SHP77 (cell line): ENCODE measurements around the gene RIPK3.
"Not testable (repeated sequence)": the region's sequence is repeated elsewhere in the genome, so short reads cannot be mapped to it uniquely, and the experiment has no call there.

Source experiments
- DNase-seq, 2 experiments: peaks; one replicate each; lab custom pipeline; 2025; lab: John Stamatoyannopoulos, UW

RIPK3 gene

GRCh38 chr14:24369463-24369862, 29.7 kb upstream of the RIPK3 start:
- no peak for DNase-seq

DNA sequence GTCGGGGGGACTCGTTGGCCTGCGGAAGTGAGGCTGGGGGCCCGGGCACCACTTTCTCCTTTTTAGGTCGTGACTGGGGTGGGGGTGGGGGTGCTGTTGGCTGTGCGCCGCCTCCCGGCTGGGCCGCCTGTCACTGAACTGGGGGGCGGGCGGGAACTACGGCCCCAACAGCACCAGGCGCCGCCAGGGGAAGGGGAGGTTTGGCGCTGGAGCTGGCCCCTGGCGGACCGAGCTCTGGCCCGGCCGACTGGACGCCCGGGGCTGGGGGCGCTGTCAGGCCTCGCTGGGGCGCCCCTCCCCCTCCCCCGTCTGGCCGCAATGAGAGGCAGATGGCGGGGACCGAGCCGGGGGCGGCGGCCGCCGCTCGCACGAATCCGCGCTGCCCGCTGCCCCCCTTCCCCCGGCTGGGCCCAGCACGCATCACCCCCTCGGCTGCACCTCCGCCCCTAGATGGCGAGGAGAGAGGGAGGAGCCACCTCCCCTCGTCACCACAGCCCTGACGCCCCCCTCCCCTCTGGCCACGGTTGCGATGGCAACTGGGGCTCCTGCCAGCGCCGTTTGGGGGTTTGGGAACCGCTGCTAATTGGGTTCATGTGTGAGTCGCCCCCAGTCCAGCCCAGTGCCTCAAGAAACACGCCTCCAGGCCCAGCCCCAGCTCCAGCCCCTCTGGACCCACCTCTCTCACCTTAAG, 28.9 kb upstream of the RIPK3 start:
- DNase-seq, result peak; percentile 35 to 60

GRCh38 chr14:24368212-24368561, 28.4 kb upstream of the RIPK3 start:
- DNase-seq, result no peak

DNA sequence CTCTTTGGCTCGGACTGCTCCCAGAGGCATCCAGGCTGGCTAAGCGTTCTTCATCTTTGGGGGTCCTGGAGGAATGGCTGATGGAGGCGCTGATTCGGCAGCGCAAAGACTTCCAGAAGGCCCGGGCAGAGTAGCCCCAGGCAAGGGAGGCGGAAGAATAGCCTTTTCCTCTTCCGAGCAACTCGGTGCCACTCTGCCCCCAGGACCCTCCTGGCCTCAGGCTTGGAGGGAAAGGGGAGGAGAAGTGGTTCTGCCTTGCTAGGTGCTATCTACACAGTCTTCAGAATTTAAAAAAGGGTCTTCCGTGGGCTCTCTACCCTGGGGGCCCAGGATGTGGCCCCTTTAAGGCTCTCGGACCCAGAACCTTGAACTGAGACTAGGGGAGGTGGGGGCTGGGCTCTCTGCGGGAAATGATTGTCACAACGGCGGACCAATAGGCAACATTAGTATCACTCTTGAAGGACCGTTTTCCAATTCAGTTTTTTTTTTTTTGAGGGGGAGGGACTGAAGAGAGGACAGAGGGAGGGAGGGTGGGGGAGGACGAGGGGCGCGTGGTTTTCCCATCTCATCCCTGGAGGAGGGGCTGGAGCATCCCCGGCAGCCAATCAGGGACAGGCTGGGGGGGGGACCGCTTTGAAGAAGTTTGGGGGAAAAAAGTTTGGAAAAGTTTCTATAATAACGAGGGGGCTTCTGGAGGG, 27.9 kb upstream of the RIPK3 start, which contains the start of gene NFATC4:
NFATC4 (plus strand) TSS at position 671 of the 698 bp plus-strand sequence. CDS start 157 bp downstream, outside the sequence.
- peak; percentile 95 to 96 for DNase-seq

DNA sequence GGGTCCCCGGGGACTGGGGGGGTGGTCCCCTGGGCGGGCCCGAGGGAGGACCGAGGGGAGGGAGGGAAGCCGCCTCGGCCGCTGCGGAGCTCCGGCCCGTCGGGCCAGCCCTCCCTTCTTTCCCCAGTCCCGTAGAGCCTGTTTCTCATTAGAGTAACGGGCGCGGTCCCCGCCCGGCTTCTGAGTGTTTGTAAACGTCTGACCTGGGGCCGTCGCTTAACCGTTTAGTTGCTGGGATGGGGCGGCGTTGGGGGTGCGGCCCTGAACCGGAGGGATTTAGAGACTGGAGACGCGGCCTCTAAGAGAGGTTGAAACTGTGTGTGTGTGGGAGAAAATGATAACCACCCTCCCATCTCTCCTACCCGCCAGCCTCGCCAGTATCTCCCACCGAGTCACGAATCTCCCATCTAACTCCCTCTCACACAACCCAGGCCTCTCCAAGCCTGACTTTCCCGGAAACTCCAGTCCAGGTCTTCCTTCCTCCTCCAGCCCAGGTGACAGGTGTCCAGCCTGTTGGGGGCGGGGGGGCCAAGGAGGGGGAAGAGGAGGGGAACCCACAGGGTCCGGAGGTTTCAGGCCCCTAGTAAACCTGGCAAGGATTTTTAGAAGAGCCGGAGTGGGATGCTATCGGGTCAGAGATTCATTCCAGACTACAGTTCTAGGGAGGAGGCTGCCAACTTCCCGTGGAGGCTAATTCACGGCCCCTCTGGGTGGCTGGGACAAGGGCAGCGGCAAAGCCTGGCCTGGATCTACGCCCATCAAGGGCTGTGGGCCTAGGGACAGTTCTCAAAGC, 27.1 kb upstream of the RIPK3 start:
- peak; percentile 98 for DNase-seq

GRCh38 chr14:24366413-24366720, 26.6 kb upstream of the RIPK3 start:
- peak in 1 of 2 experiments; percentile 48 for DNase-seq

DNA sequence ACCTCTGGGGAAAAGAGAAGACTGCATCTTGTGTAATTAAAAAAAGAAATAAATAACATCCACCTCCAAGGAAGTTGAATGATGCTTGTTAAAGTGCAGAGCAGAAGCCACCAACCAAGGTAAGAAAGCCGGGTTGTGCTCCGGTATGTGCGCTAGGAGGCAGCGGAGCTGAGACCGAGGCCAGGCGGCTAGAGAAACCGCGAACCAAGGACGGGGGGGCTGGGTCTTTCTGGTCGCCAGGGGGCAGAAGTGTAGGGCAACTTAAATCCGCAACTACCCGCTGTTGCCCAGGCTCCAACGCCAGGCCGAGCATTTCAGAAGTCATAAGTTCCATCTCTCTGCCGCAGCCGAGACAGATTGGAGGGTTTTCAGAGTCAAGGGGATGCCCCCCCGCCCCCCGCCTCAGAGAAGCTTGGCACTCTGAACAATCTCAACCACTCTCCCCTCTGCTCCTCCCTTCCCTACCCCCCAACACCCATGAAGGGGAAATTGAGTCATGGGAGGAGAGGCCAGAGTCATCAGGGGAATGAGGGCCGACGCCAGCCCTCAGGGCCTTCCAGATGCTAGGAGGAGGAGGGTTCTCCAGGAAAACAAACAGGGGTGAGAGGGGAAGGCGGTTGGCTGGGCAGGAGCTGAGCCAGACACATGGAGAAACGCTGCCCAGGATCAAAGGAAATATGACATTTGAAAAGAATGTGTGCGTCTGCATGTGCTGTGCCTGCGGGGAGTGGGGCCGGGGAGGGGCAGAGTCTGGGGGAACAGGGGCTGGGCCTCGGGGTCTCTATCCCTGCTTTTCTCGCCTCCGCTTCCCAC, 26.0 kb upstream of the RIPK3 start:
- DNase-seq, result peak; percentile 91 to 94

DNA sequence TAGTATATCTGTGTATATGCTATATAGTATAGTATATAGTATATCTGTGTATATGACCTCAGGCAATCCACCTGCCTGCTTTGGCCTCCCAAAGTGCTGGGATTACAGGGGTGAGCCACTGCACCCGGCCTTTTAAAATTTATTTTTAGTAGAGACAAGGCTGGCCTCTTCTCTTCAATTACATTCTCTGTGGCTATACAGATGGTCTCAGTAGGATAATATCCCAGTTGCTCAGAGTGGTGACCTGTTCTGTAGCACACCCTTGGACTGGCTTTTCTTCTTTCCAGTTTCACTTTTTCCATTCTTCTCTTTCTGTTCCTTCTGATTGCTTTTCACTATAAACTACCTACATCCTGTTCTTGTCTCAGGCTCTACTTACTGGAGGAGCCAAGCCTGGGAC, 25.1 kb upstream of the RIPK3 start:
- DNase-seq, result no peak

DNA sequence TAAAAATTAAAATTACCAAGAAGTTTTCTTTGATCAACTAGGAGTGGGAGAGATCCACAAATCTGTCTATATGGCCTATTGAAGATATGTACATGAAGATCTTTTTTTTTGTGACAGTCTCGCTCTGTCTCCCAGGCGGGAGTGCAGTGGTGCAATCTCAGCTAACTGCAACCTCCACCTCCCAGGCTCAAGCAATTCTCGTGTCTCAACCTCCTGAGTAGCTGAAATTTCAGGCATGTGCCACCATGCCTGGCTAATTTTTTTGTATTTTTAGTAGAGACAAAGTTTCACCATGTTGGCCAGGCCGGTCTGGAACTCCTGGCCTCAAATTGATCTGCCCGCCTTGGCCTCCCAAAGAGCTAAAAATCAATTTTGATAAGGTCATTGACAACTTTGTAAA, 23.6 kb upstream of the RIPK3 start:
- DNase-seq, result no peak

DNA sequence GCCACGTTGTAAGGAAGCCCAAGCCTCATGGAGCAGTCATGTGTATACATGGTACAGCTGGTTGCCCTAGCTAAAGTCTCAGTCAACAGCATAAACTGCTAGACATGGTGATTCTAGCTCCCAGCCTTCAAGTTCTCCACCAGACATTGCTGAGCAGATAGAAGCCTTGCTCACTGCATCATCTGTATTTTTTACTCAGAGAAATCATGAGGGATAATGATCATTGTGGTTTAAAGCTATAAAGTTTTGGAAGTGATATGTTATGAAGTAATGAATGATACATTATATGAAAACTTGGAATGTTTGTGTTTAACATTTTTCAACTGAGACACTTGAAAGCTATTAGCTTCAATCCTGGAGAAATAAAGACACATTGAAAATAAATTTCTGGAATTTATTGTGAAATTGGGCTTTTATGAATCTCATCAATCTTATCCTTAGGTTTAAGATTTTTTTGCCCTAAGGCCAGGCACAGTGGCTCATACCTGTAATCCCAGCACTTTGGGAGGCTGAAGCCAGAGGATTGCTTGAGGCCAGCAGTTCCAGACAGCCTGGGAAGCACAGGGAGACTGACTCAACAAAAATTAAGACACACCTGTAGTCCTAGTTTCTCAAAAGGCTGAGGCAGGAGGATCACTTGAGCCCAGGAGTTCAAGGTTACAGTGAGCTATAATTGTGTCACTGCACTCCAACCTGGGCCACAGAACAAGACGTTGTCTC, 22.6 kb upstream of the RIPK3 start:
- no peak for DNase-seq

- DNase-seq, result no peak
These were observed 21.5 kb upstream of the RIPK3 start for GRCh38 chr14:24361326-24361725.

DNA sequence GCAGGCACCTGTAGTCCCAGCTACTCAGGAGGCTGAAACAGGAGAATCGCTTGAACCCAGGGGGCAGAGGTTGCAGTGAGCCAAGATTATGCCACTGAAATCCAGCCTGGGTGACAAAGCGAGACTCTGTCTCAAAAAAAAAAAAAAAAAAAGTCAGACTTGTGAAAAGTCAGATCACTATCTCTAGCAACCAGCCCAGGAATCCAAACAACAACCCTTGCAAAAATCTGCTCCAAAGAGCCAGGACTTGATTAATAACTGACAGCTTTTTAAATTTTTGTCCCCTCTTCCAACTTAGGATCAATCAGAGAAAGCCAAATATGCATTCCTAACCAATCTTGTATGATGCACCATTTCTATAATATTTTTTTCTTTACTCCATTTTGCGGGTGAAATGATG, 20.5 kb upstream of the RIPK3 start:
- DNase-seq, result no peak

- DNase-seq, result no peak
These were observed 16.4 kb upstream of the RIPK3 start for GRCh38 chr14:24356208-24356607.

GRCh38 chr14:24355009-24355408, 15.2 kb upstream of the RIPK3 start:
- no peak for DNase-seq

- DNase-seq, result not testable (repeated sequence)
These were observed 14.7 kb upstream of the RIPK3 start for GRCh38 chr14:24354482-24354825.

- no peak for DNase-seq
These were observed 14.0 kb upstream of the RIPK3 start for GRCh38 chr14:24353559-24354481.

- DNase-seq, result no peak
These were observed 11.7 kb upstream of the RIPK3 start for GRCh38 chr14:24351517-24351916.

DNA sequence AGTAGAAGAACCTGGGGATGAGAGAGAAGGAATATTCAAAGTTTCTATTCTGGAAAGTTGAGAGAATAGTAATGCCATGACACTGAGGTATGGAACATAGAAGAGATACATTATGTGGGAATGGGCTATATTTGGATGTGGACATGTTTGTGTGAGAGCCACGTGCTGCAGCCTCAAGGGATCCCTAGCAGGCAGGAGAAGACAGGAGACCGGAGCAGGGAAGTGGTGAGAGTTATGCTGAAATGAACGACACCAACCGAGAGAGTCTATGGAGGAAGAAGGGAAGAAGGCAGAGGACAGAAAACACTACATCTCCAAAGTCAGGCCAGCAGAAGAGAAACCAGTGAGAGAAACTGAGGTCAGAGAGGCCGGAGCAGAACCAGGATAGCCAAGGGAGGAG, 10.0 kb upstream of the RIPK3 start:
- no peak for DNase-seq

DNA sequence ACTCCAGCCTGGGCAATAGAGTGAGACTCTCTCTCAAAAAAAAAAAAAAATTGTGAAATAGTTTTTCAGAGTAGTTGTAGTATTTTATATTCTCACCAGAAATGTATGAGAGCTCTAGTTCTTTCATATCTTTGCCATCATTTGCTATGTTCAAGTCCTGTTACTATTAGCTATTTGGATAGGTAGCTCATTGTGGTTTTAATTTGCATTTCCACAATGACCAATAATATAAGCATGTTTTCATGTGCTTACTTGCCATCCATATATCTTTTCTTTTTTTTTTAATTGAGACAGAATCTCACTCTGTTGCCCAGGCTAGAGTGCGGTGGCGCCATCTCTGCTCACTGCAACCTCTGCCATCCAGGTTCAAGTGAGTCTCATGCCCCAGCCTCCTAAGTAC, 8.4 kb upstream of the RIPK3 start:
- no peak for DNase-seq

DNA sequence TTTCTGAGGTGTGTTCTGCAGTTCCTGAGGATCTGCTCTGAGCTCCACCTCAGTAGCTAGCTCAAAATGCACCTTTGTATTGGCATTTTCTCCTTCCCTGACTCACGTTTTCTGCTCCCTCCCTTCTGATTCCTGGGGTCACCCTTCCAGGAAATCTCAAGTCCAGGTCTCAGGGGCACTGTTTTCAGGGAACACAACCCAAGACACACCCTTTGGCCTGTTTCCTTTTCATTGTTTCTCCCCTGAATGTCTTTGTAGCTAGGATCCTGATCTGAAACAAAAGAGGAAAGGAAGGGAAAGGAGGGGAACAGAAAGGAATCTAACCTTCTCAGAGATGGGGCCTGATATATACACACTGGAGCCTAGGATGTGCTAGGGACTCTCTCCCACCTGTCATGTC, 7.3 kb upstream of the RIPK3 start:
- no peak for DNase-seq
